ENCODE measurements around the gene RAB20. TPM values are rescaled to one million over a fixed set of nuclear protein-coding genes. Genes with fewer than 3 reads are reported as not detected.

RAB20 gene
- total and polyA plus RNA-seq, 10 of the 15 experiments (the other 5 are each of a cell fraction or from before 2014, with no cell fraction given) = 0.48 to 33.1 (median 9.6) TPM

- TF ChIP-seq ZBED1 (IDR thresholded peaks at IDR 0.05; ENCODE audit: borderline replicate concordance) = no peak
- TF ChIP-seq POLR2AphosphoS5 (IDR thresholded peaks at IDR 0.05; ENCODE audit: low read length) = no peak
- no peak for TF ChIP-seq FOXK2 (IDR thresholded peaks at IDR 0.05)
- no peak for TF ChIP-seq SPI1 (IDR thresholded peaks at IDR 0.05; ENCODE audit: borderline replicate concordance, insufficient read depth, low read depth, low read length)
- no peak for TF ChIP-seq BRCA1 (IDR thresholded peaks at IDR 0.05; ENCODE audit: low read depth, low read length)
Measured at GRCh38 chr13:110525328-110526319, 35.9 kb downstream of the RAB20 start (continued).

GRCh38 chr13:110524541-110525257 lies 36.8 kb downstream of the RAB20 start:
- ChIA-PET RAD21 (ENCODE audit: unreplicated experiment) (interaction anchor here (1.6 to 3.2 kb wide), 3 partner anchors 9 to 69 kb away, joined by 4 to 28 read pairs (median 10); no protein-coding TSS in a partner anchor), CTCF (interaction anchor here (1.2 to 3.7 kb wide), 10 partner anchors 8 to 301 kb away, joined by 3 to 55 read pairs (median 5); no protein-coding TSS in a partner anchor), POLR2A (no interaction called here), SMC1A (ENCODE audit: uncharacterized antibody, unreplicated experiment) (interaction anchor here (1.4 to 5.9 kb wide), 5 partner anchors 11 to 70 kb away, joined by 4 to 38 read pairs (median 10); partner anchors contain the start of gene RAB20)
- intact Hi-C loops (cut with micrococcal nuclease; ENCODE audit: unreplicated experiment) (loop anchor here (1.0 to 5.0 kb wide), 2 partner anchors 52 to 68 kb away; no protein-coding TSS in a partner anchor), in situ Hi-C loops (cut with MboI) (no loop called here)
- Histone ChIP-seq H3K4me3 (no peak overlapping the region), H3K27me3 (replicated peaks in 1 of 2; ENCODE audit: control insufficient read depth in 2 of 2, insufficient read depth in 2 of 2, low read length in 1 of 2) (no peaks in the 10 kb centered on the region), H3K79me2 (ENCODE audit: control insufficient read depth, insufficient read depth, low read length) (no peaks in the 10 kb centered on the region), H3K27ac (ENCODE audit: control insufficient read depth, insufficient read depth) (no peak overlapping the region), H3K9ac (ENCODE audit: control insufficient read depth, insufficient read depth, low read length) (no peak overlapping the region), H2AFZ (ENCODE audit: control insufficient read depth, low read depth, low read length) (no peak overlapping the region), H3K9me3 (replicated peaks; ENCODE audit: control insufficient read depth, insufficient read depth, low read length) (no peaks in the 10 kb centered on the region), H3K4me2 (ENCODE audit: control insufficient read depth, insufficient read depth) (no peak overlapping the region), H3K36me3 (ENCODE audit: control insufficient read depth in 2 of 2, insufficient read depth in 2 of 2, low read length in 1 of 2) (peaks cover 2 to 5% of the 10 kb centered on the region in 2 experiments; a peak in 2 of 4 replicates), H3K4me1 (ENCODE audit: control insufficient read depth, insufficient read depth, low read length) (peaks cover 18% of the 10 kb centered on the region), H4K20me1 (ENCODE audit: control insufficient read depth, insufficient read depth) (no peaks in the 10 kb centered on the region)
- DNase-seq (ENCODE audit: low read depth, low spot score) (no peak), FAIRE-seq (no peak), ATAC-seq (no peak)
- TF ChIP-seq BCL3 (IDR thresholded peaks at IDR 0.05; ENCODE audit: borderline replicate concordance, insufficient read depth, low read depth, low read length, poor library complexity, severe bottlenecking) = no peak
- TF ChIP-seq RUNX3 (IDR thresholded peaks at IDR 0.05; ENCODE audit: low read length) = peak; percentile 31; the same call in 1 of the 2 replicates
- no peak for TF ChIP-seq ZNF592 (IDR thresholded peaks at IDR 0.05)
- no peak for TF ChIP-seq NFIC (IDR thresholded peaks at IDR 0.05; ENCODE audit: low read depth, low read length)
- BruUV-seq (replicated peaks) = no TSS peak
- 59% methylated on average over 21 of the region's 21 CpGs for WGBS (ENCODE audit: insufficient coverage, insufficient replicate concordance, low lambda C conversion rate, missing lambda C conversion rate)
